Heart right ventricle (tissue), 16 donors: ENCODE measurements around the gene TEF. TPM values are rescaled to one million over a fixed set of nuclear protein-coding genes. Genes with fewer than 3 reads are reported as not detected.
A peak's percentile ranks its signal among the peaks of the same experiment; 100 is the strongest.

ENCODE experiments used
- ATAC-seq, 8 donors: fragments of 200-7000 bp; cut with Tn5 transposase; one replicate each; pipeline ENCODE4 v1.9.1; 2020; ENCODE audit warnings: mild to moderate bottlenecking in 8 of 8, moderate library complexity in 8 of 8, moderate number of reproducible peaks in 1 of 8
- DNase-seq, 2 donors: peaks; one replicate each; pipeline ENCODE4 v3.0.0-alpha.2; 2020
- H3K27ac ChIP-seq, 10 donors: fragments of 200-600 bp; sonication (generic) in 2 of 10; one replicate each; pipeline versions ENCODE4 v1.5.0 to v1.8.0; 2020 to 2022; ENCODE audit warnings: mild to moderate bottlenecking in 3 of 10
- H3K27me3 ChIP-seq, 7 donors: fragments of 200-600 bp; one replicate each; pipeline ENCODE4 v1.8.0; 2021 to 2022; ENCODE audit warnings: mild to moderate bottlenecking in 2 of 7
- H3K36me3 ChIP-seq, 9 donors: fragments of 200-600 bp; sonication (generic) in 1 of 9; one replicate each; pipeline versions ENCODE4 v1.5.0 to v1.8.0; 2020 to 2022; ENCODE audit warnings: mild to moderate bottlenecking in 2 of 9
- H3K4me1 ChIP-seq, 9 donors: fragments of 200-600 bp; sonication (generic) in 1 of 9; one replicate each; pipeline versions ENCODE4 v1.5.0 to v1.8.0; 2020 to 2022; ENCODE audit warnings: mild to moderate bottlenecking in 4 of 9
- H3K4me3 ChIP-seq, 10 donors: fragments of 200-600 bp; sonication (generic) in 2 of 10; one replicate each; pipeline versions ENCODE4 v1.5.0 to v1.8.0; 2020 to 2022; ENCODE audit warnings: mild to moderate bottlenecking in 7 of 10, moderate library complexity in 2 of 10
- H3K9me3 ChIP-seq, 11 donors: fragments of 200-600 bp in 10 of 11; sonication (generic) in 2 of 11; one replicate each; pipeline versions ENCODE4 v1.5.0 to v1.8.0; 2013 to 2022; ENCODE audit warnings: mild to moderate bottlenecking in 2 of 11, control low read depth in 1 of 11, moderate library complexity in 1 of 11
- WGBS, 2 donors: extraction: QIAGEN DNeasy Blood & Tissue Kit; methylation state at CpG; one replicate each; pipeline ENCODE4 v1.1.7; 2013; ENCODE audit warnings: inconsistent platforms in 1 of 2; 5-methylcytosine and 5-hydroxymethylcytosine counted together
- intact Hi-C, 10 donors: fragments of 100-400 bp; cut with DNase I; formaldehyde crosslinking; loops; one replicate each; pipeline versions ENCODE4 v1.11.1 to v1.14.2; 2022
- polyA plus RNA-seq, 2 donors: library from polyadenylated mRNA; stranded (reverse); fragments of 200-250 nt; gene quantifications; one replicate each; pipeline ENCODE4 v1.2.3, GENCODE V29; 2013
- total RNA-seq, 10 donors: library from RNA; stranded (reverse); fragmentation: NEBNext Ultra II Directional in 3 of 10; extraction: Animal tissue kit (Norgen Biotek cat#: 25700) in 3 of 10; gene quantifications; one replicate each; pipeline versions ENCODE4 v1.2.1 to v1.2.4, GENCODE V29; 2021 to 2023
- TF ChIP-seq, protein P1 (sequence below), 9 donors: fragments of 200-600 bp; sonication (generic) in 2 of 9; IDR thresholded peaks; one replicate each; pipeline versions ENCODE4 v1.5.0 to v1.8.0; 2021 to 2022; ENCODE audit warnings: antibody characterized with exemption in 9 of 9, mild to moderate bottlenecking in 5 of 9, moderate library complexity in 1 of 9
- donor health status: Arrhythmogenic right ventricular cardiomyopathy.
- donor health status: ischemic (EF 13 %, LVEDD 7.1; RV severe dilation, severe dysfunction).
- donor health status: healthy with polysubstance abuse.
- donor health status: DM: no; HTN: yes; CAD: no.
- donor health status: DM: no; HTN: no; CAD: no.
- donor health status: ischemic (EF 25% LVEDD 6.9; RV normal size, moderate dysfunction).
- donor health status: ischemic (EF 25% LVEDD 5.7; RV mildly dilated, moderate dysfunction).
- donor health status: healthy.
- donor health status: DM: yes; HTN: yes; CAD: no.
- donor health status: Ischemic cardiomyopathy.
- donor health status: ischemic (EF 35%, LVEDD 5.7; RV mildly dilated, moderate dysfunction).
- donor health status: nonischemic (EF 11% LVEDD 7.7; RV severe dilation, severe dysfunction).
- donor health status: DM: yes; HTN: yes; CAD: no.
- donor health status: PGD.
- donor health status: ischemic (EF 29% LVEDD 5.4; RV normal size, mild dysfunction).
- donor health status: nonischemic (EF 23%, LVEDD 6.1; RV moderate dilation, normal function).

TEF gene
- total and polyA plus RNA-seq, 12 donors, result 5.5 to 29.1 (median 16.9) TPM

DNA sequence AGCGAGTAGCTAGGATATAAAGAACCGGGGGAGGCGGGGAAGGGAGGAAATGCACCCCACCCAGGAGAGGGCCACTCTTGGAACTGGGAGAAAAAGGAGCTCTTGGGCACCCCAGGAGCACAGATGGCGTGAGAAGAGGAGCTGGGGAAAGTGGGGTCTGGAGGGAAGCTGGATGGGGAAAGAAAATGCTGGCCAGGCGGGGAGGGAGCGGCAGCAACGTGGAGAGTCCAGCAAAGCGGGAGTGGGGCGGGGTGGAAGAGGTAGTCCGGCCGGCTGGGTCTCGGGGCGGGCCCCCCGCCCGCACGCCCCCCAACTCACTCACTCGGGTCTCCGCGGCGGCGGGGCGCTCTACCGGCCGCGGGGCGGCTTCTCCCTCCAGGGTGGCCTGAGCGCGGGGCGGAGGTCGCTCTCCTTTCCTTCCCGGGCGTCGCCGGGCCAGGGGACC, 64.3 kb downstream of the TEF start:
- H3K27ac ChIP-seq, result peak overlapping the region; percentile 98 to 100 (median 100)
- no peaks in the 10 kb centered on the region for H3K9me3 ChIP-seq
- H3K4me1 ChIP-seq, result peaks cover 6 to 41% (median 38%) of the 10 kb centered on the region in 9 donors
- intact Hi-C loops, result loop anchor here in 1 of 10 donors (2.0 kb wide), 1 partner anchor 35 kb away; no protein-coding TSS in a partner anchor
- H3K36me3 ChIP-seq, result peaks cover 0 to 27% (median 2%) of the 10 kb centered on the region in 9 donors
- no peaks in the 10 kb centered on the region for H3K27me3 ChIP-seq
- ATAC-seq (no peak), DNase-seq (peak; percentile 24 to 52)
- TF ChIP-seq, protein P1, sequence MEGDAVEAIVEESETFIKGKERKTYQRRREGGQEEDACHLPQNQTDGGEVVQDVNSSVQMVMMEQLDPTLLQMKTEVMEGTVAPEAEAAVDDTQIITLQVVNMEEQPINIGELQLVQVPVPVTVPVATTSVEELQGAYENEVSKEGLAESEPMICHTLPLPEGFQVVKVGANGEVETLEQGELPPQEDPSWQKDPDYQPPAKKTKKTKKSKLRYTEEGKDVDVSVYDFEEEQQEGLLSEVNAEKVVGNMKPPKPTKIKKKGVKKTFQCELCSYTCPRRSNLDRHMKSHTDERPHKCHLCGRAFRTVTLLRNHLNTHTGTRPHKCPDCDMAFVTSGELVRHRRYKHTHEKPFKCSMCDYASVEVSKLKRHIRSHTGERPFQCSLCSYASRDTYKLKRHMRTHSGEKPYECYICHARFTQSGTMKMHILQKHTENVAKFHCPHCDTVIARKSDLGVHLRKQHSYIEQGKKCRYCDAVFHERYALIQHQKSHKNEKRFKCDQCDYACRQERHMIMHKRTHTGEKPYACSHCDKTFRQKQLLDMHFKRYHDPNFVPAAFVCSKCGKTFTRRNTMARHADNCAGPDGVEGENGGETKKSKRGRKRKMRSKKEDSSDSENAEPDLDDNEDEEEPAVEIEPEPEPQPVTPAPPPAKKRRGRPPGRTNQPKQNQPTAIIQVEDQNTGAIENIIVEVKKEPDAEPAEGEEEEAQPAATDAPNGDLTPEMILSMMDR (IDR thresholded peaks at IDR 0.05), result no peak
- H3K4me3 ChIP-seq, result peak overlapping the region; percentile 82 to 99 (median 96)
- 0 to 1% methylated on average over 34 of the region's 34 CpGs for WGBS, 2 donors

DNA sequence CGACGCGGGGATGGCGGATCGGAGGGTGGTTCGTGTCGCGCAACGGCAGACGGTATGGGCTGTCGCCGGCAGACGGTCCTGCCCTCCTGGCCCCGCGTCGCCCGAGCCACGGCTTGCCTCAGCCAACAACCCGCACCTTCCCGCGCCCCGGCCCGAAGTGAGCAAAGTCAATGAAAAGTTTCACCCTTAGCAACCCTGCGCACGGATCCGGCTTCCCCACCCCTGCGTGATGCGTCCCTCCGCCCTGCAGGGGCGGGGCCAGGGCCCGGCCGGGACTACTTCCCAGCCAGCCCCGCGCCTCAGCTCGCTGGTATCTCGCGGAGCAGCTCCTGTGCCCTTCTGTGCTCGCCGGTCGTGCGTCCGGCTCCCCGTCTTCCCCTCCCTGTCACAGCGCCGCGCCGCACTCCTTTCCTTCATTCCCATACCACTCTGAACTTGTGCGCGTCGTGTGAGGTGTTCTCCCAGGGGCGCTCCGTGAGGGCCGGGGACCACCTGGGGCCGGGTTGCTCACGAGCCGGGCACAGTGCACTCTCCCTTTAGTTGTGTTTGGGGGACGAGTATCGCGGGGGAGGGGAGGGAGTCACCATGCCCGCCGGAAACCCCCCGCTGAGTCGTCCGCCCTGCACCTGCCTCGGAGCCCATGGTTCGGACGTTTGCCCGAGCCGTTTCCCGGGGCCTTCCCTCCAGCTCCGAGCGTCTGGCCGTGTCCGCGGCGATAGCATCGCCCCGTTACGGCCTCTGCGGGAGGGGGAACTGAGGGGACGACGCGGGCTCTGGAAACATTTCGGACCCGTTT, 65.1 kb downstream of the TEF start, which contains the start of gene TOB2:
Gene TOB2, minus strand, starts transcription at position 163 of the 796 bp plus-strand sequence. CDS start 9,456 bp downstream, outside the sequence.
- Histone ChIP-seq H3K9me3 (no peaks in the 10 kb centered on the region), H3K36me3 (peaks cover 0 to 20% (median 0%) of the 10 kb centered on the region in 9 donors), H3K27ac (peak within 1 kb of the TSS; percentile 98 to 100 (median 100)), H3K27me3 (no peaks in the 10 kb centered on the region), H3K4me1 (peaks cover 4 to 38% (median 31%) of the 10 kb centered on the region in 9 donors), H3K4me3 (peak within 1 kb of the TSS; percentile 82 to 99 (median 96))
- ATAC-seq (peak; percentile 63 to 81 (median 70)), DNase-seq (peak; percentile 95 to 96)
- TF ChIP-seq, protein P1 (IDR thresholded peaks at IDR 0.05), result peak in 1 of 9 donors; percentile 6
- intact Hi-C loops, result loop anchor here in 1 of 10 donors (2.0 kb wide), 1 partner anchor 36 kb away; no protein-coding TSS in a partner anchor
- WGBS, 2 donors, result 0% methylated on average over 69 to 85 of the region's 85 CpGs

DNA sequence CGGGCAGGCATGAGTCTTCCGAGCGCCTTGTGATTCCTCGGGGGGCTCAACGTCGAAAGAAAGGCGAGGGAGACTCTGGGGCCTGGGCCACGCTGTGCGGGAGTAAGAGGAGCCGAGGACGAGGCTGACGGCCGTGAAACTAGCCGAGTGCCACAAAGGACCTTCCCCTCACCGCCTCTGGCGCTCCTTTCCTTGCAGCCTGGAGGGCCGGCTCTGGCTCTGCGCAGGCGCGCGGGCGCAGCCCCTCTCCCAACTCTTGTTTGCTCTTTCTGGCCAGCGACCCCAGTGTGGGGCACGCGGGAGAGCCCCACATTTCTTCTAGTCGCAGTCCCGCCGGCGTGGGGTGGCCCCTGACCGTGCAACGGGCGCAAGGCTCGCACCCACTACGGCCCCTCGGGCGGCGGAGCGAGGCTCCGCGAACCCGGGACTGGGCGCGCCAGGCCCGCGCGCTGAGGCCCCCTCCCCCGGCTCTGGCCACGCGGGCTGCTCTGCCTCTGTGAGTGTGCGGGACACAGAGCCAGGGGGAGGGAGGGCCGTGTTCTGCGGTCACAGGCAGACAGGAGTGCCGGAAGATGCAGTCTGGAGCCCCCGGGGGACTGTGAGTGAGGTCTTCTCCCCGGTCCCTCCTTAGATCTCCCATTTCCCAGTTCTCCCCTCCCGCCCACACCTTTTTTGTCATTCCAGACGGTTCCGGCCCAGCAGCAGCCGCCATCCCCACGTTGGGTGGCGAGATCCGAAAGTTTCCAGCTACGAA, 65.9 kb downstream of the TEF start:
- Histone ChIP-seq H3K27ac (peak overlapping the region; percentile 98 to 100 (median 100)), H3K27me3 (no peaks in the 10 kb centered on the region), H3K4me1 (peaks cover 2 to 30% (median 23%) of the 10 kb centered on the region in 9 donors), H3K9me3 (no peaks in the 10 kb centered on the region), H3K4me3 (peak overlapping the region; percentile 61 to 99 (median 96)), H3K36me3 (peaks cover 0 to 12% (median 0%) of the 10 kb centered on the region in 9 donors)
- intact Hi-C loops, result loop anchor here in 5 of 10 donors (1.0 to 2.0 kb wide), 3 partner anchors 21 to 37 kb away; partner anchors contain the start of genes ACO2 (in 4 of the 5) and PHF5A (in 2 of the 5)
- TF ChIP-seq, protein P1 (IDR thresholded peaks at IDR 0.05), result no peak
- 0 to 1% methylated on average over 58 to 63 of the region's 63 CpGs for WGBS, 2 donors
- ATAC-seq (peak; percentile 18 to 54 (median 30)), DNase-seq (peak; percentile 79 to 82)
